PFSK-1 (cell line): Measurements from ENCODE around the gene PADI4.

ENCODE experiments used
- POLR2AphosphoS5 ChIP-seq: IDR thresholded peaks from 2 replicates; pipeline ENCODE4 v1.6.1; 2012; ENCODE audit warnings: low read depth, mild to moderate bottlenecking, control low read depth, low read length, moderate library complexity
- SIN3A ChIP-seq: IDR thresholded peaks from 2 replicates; pipeline ENCODE4 v1.6.1; 2012; ENCODE audit warnings: mild to moderate bottlenecking, low read length, moderate library complexity, borderline replicate concordance; ENCODE audit not compliant: insufficient read depth
- TAF1 ChIP-seq: IDR thresholded peaks from 2 replicates; pipeline ENCODE4 v1.6.1; 2012; ENCODE audit warnings: low read length, control low read depth, borderline replicate concordance; ENCODE audit not compliant: insufficient read depth

- no peak for TF ChIP-seq POLR2AphosphoS5
- TF ChIP-seq SIN3A: no peak
- no peak for TF ChIP-seq TAF1
Observed at GRCh38 chr1:17363351-17363750, 55.4 kb downstream of the PADI4 start.
